Aorta (tissue), 5 donors: ENCODE measurements around the gene ROPN1B. TPM values are rescaled to one million over a fixed set of nuclear protein-coding genes. Genes with fewer than 3 reads are reported as not detected.

ENCODE experiments used
- ATAC-seq: fragments of 200-7000 bp; cut with Tn5 transposase; one replicate; pipeline ENCODE4 v1.9.1; 2022; ENCODE audit warnings: moderate library complexity; ENCODE audit not compliant: low FRiP score
- DNase-seq, 2 donors: peaks; one replicate each; pipeline ENCODE4 v3.0.0-alpha.2; 2020
- H3K27ac ChIP-seq, 2 donors: one replicate each; pipeline ENCODE4 v1.5.1; 2013; ENCODE audit warnings: low read length in 2 of 2, mild to moderate bottlenecking in 2 of 2, moderate library complexity in 2 of 2, control low read depth in 1 of 2, inconsistent platforms in 1 of 2, low read depth in 1 of 2
- H3K27me3 ChIP-seq, 2 donors: one replicate each; pipeline ENCODE4 v1.6.1; 2013; ENCODE audit warnings: control low read depth in 1 of 2, low read length in 1 of 2, mild to moderate bottlenecking in 1 of 2, moderate library complexity in 1 of 2; ENCODE audit not compliant: insufficient read depth in 2 of 2, control insufficient read depth in 1 of 2
- H3K36me3 ChIP-seq, 2 donors: one replicate each; pipeline ENCODE4 v1.6.1; 2013; ENCODE audit warnings: control low read depth in 1 of 2, low read length in 1 of 2, mild to moderate bottlenecking in 1 of 2; ENCODE audit not compliant: insufficient read depth in 2 of 2, control insufficient read depth in 1 of 2
- H3K4me1 ChIP-seq, 2 donors: one replicate each; pipeline ENCODE4 v1.6.1; 2013; ENCODE audit warnings: low read length in 2 of 2, control low read depth in 1 of 2, mild to moderate bottlenecking in 1 of 2, moderate library complexity in 1 of 2; ENCODE audit not compliant: insufficient read depth in 2 of 2, control insufficient read depth in 1 of 2
- H3K4me3 ChIP-seq, 2 donors: one replicate each; pipeline ENCODE4 v1.5.1; 2013; ENCODE audit warnings: low read length in 2 of 2, control low read depth in 1 of 2, mild to moderate bottlenecking in 1 of 2
- H3K9me3 ChIP-seq: one replicate; pipeline ENCODE4 v1.6.1; 2013; ENCODE audit warnings: mild to moderate bottlenecking, low read length; ENCODE audit not compliant: control insufficient read depth
- WGBS, 2 donors: extraction: QIAGEN DNeasy Blood & Tissue Kit; methylation state at CpG; one replicate each; pipeline ENCODE4 v1.1.7; 2013; 5-methylcytosine and 5-hydroxymethylcytosine counted together
- intact Hi-C, 2 donors: fragments of 100-400 bp; cut with DNase I; formaldehyde crosslinking; loops; one replicate each; pipeline versions ENCODE4 v1.14.2 to v1.15.0; 2022
- polyA plus RNA-seq, 2 donors: library from polyadenylated mRNA; stranded (reverse); fragments of 200-250 nt; gene quantifications; one replicate each; pipeline ENCODE4 v1.2.3, GENCODE V29; 2013
- total RNA-seq, 2 donors: library from RNA; stranded (reverse); fragmentation: NEBNext Ultra II Directional; extraction: Animal tissue kit (Norgen Biotek cat#: 25700); gene quantifications; one replicate each; pipeline ENCODE4 v1.2.1, GENCODE V29; 2021
- donor health status: healthy with polysubstance abuse.
- donor health status: Bipolar disorder and iron deficiency.
- donor health status: DM: no; HTN: no; CAD: no.
- donor health status: DM: no; HTN: no; CAD: no.
- donor health status: DM: yes; HTN: yes; CAD: no.

The ROPN1B gene
- total and polyA plus RNA-seq, 4 donors, result 0.28 to 2.6 (median 0.48) TPM; not detected in 1

GRCh38 chr3:126026761-126027160 is 57.8 kb downstream of the ROPN1B start:
- 23 to 43% methylated on average over 6 of the region's 6 CpGs for WGBS, 2 donors
- Histone ChIP-seq H3K27ac (no peak overlapping the region), H3K4me1 (no peaks in the 10 kb centered on the region), H3K4me3 (no peak overlapping the region), H3K27me3 (no peaks in the 10 kb centered on the region), H3K9me3 (peaks cover 3% of the 10 kb centered on the region), H3K36me3 (peaks cover 0 to 5% of the 10 kb centered on the region in 2 donors)
- ATAC-seq (no peak), DNase-seq (no peak)
- intact Hi-C loops, result no loop called here

DNA sequence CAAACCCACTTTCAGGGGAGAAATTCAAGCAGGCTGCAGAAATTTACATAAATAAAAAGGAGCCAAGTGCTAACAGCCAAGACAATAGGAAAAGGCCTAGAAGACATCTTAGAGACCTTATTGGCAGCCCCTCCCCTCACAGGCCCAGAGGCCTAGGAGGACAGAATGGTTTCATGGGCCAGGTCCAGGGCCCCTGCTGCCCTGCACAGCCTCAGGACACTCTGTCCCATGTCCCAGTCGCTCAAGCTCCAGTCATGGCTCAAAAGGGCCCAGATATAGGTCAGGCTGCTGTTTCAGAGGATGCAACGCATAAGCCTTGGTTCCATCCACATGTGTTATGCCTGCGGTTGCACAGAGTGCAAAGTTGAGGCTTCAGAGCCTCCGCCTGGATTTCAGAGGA is 59.1 kb downstream of the ROPN1B start:
- Histone ChIP-seq H3K4me1 (no peaks in the 10 kb centered on the region), H3K4me3 (no peak overlapping the region), H3K27me3 (no peaks in the 10 kb centered on the region), H3K9me3 (peaks cover 3% of the 10 kb centered on the region), H3K27ac (no peak overlapping the region), H3K36me3 (peaks cover 0 to 8% of the 10 kb centered on the region in 2 donors)
- intact Hi-C loops, result no loop called here
- 98 to 100% methylated on average over 4 of the region's 4 CpGs for WGBS, 2 donors
- DNase-seq (no peak), ATAC-seq (no peak)

- Histone ChIP-seq H3K4me3 (no peak overlapping the region), H3K36me3 (peaks cover 0 to 8% of the 10 kb centered on the region in 2 donors), H3K9me3 (peaks cover 3% of the 10 kb centered on the region), H3K27me3 (no peaks in the 10 kb centered on the region), H3K27ac (no peak overlapping the region), H3K4me1 (no peaks in the 10 kb centered on the region)
- ATAC-seq, result no peak
- DNase-seq, result no peak
- intact Hi-C loops, result no loop called here
These were observed 60.3 kb downstream of the ROPN1B start for GRCh38 chr3:126029241-126029640.

DNA sequence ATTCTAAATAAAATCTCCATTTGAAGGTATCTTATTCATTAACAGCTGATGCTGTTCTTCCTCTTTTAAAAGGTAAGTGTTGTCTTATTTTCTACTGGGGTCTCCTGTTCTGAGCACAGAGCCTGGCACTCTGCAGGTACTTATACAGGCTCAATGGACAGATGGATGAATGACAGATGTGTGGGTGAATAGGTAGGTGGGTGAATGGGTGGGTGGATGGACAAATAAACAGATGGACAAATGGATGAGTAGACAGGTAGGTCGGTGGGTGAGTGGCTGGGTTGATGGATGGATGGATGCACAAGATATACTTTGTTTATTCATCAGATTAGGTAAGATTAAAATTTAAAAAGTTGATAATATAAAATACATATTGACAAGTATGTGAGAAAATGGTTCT is 61.5 kb downstream of the ROPN1B start:
- Histone ChIP-seq H3K36me3 (peaks cover 0 to 3% of the 10 kb centered on the region in 2 donors), H3K9me3 (peaks cover 3% of the 10 kb centered on the region), H3K27me3 (no peaks in the 10 kb centered on the region), H3K4me3 (no peak overlapping the region), H3K27ac (no peak overlapping the region), H3K4me1 (no peaks in the 10 kb centered on the region)
- intact Hi-C loops, result no loop called here
- no peak for ATAC-seq
- 71 to 76% methylated on average over 1 of the region's 1 CpG for whole genome bisulfite sequencing, 2 donors
- no peak for DNase-seq

GRCh38 chr3:126031981-126032471 is 63.0 kb downstream of the ROPN1B start:
- Histone ChIP-seq H3K4me3 (no peak overlapping the region), H3K4me1 (no peaks in the 10 kb centered on the region), H3K27me3 (no peaks in the 10 kb centered on the region), H3K9me3 (peaks cover 3% of the 10 kb centered on the region), H3K36me3 (peaks cover 0 to 3% of the 10 kb centered on the region in 2 donors), H3K27ac (no peak overlapping the region)
- DNase-seq (no peak), ATAC-seq (no peak)
- WGBS, 2 donors, result 82 to 83% methylated on average over 9 of the region's 9 CpGs
- intact Hi-C loops, result no loop called here

Other genes with a start within 250 kb of the ROPN1B start
- 10 to 100 TPM; 62.1 to 71.4 TPM for gene SLC41A3, start 114.9 kb downstream of the ROPN1B start, total RNA-seq
- gene SLC41A3, start 114.9 kb downstream of the ROPN1B start, polyA plus RNA-seq, result 10 to 100 TPM; 32.6 to 71.4 TPM
- 10 to 100 TPM; 10.9 to 31.2 TPM for gene ALDH1L1, start 211.4 kb downstream of the ROPN1B start, total RNA-seq
- 10 to 100 TPM; 14.4 to 91.2 TPM for gene ALDH1L1, start 211.4 kb downstream of the ROPN1B start, polyA plus RNA-seq